GM12872 (cell line): ENCODE results near the gene LPAR5.

Experiments used
- CTCF ChIP-seq: IDR thresholded peaks from 3 replicates; pipeline ENCODE4 v1.5.1; 2011; ENCODE audit warnings: low read depth, mild to moderate bottlenecking, low read length, moderate library complexity; ENCODE audit not compliant: insufficient read depth

Gene LPAR5

GRCh38 chr12:6612652-6613014 is 23.1 kb downstream of the LPAR5 start:
- no peak for TF ChIP-seq CTCF

GRCh38 chr12:6612247-6612646 is 23.5 kb downstream of the LPAR5 start:
- TF ChIP-seq CTCF = no peak

GRCh38 chr12:6608592-6609281 is 27.0 kb downstream of the LPAR5 start:
- TF ChIP-seq CTCF = no peak

- TF ChIP-seq CTCF = no peak
Measured at GRCh38 chr12:6607751-6608591, 27.8 kb downstream of the LPAR5 start.

GRCh38 chr12:6606331-6607131 is 29.2 kb downstream of the LPAR5 start:
- TF ChIP-seq CTCF = no peak

GRCh38 chr12:6605421-6606330 is 30.1 kb downstream of the LPAR5 start:
- TF ChIP-seq CTCF = no peak
